Ovary (tissue), 3 donors: Measurements from ENCODE around the gene NOB1.

Experiments
- CTCF ChIP-seq, 3 donors: fragments of 450-650 bp in 2 of 3; fragments of 200-600 bp in 1 of 3; IDR thresholded peaks; one replicate each; pipeline versions ENCODE4 v1.5.1 to v1.8.0; 2016 to 2022; ENCODE audit warnings: antibody characterized with exemption in 3 of 3, mild to moderate bottlenecking in 1 of 3
- EP300 ChIP-seq: sonication (generic); formaldehyde crosslinking; IDR thresholded peaks from one replicate; pipeline ENCODE4 v1.6.1; 2017; ENCODE audit warnings: antibody characterized with exemption
- donor health status: DM: no; HTN: no; CAD: no.

DNA sequence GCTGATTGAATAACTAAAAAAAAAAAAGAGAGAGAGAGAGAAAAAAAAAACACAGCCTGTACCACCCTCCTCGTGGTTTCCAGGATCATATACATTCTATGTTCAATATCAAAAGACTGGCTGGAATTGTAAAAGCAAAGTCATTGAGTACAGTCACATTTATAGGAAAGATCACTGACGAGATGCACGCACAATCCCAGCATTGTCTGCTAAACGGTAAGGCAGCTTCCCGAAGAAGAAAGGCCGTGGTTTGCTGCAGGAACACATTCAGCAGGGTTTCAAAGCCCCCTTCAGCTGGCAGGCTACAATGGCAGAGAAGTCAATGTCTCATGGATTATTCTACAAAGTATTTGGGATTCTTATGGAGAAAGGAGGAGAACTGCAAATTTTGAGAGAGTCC, 37.7 kb downstream of the NOB1 start:
- TF ChIP-seq CTCF (IDR thresholded peaks at IDR 0.05) (no peak), EP300 (no peak)
